ENCODE results near the gene JARID2.

JARID2 gene

DNA sequence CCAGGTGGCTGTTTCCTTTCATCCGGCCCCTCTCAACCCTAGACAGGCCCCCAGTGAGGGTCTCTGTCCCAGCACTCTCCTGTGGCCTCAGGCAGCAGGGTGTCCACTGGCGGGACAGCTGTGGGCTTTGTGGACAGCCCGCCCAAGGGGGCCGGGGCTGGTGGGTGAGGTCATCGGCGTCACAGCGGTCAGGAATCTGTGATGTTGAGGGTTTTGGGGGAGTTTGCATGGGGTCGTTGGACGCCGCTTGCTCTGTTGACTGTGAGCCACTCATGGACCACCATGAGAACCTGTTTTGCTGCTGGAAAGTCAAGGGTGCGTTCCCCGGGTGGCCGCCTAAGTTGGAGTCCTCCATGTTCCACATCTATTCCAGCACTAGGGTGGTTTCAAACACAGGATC lies 270.5 kb downstream of the JARID2 start:
- no peak overlapping the region for H3K27ac ChIP-seq (ENCODE audit: low read depth, low read length)
- H3K36me3 ChIP-seq (ENCODE audit: insufficient read depth, low read length): peaks cover 55% of the 10 kb centered on the region
- no peak overlapping the region for H3K4me3 ChIP-seq (ENCODE audit: low read depth in 1 of 2, low read length in 2 of 2)
- no peaks in the 10 kb centered on the region for H3K27me3 ChIP-seq (ENCODE audit: control insufficient read depth in 1 of 2, insufficient read depth in 2 of 2, low read length in 2 of 2)
- H3K9me3 ChIP-seq (ENCODE audit: low read length): no peaks in the 10 kb centered on the region
- H3K9ac ChIP-seq (ENCODE audit: low read length): no peak overlapping the region
- peaks cover 1% of the 10 kb centered on the region for H3K4me1 ChIP-seq (ENCODE audit: insufficient read depth, low read length)

DNA sequence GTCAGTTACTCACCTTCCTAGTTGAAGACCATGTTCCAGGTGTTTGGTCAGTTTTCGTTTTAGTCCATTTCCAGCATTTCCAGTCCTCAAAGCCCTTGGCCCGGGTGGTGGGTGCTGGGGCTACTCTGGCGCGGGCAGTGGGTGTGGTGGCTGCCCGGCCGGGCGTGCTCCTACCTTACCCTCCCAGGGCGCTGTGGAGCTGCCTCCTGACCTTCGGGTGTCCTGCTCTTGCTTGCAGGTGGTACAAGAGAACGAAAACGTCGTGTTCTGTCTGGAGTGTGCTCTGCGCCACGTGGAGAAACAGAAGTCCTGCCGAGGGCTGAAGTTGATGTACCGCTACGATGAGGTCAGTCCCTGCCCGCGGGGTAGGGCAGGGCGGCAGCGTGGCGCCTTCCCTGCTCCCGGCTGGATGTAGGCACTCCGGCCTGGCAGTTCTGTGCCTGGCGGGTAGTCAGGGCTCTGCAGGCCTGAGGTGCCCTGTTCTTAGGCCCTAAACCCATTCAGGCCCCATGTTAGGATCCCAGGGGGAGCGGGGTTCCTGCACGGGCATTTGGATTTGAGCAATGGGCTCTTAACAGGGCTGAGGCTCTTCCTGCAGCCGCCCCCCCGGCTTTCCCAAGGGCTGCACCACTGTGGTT lies 271.2 kb downstream of the JARID2 start:
- H3K4me1 ChIP-seq (ENCODE audit: insufficient read depth, low read length): peaks cover 8% of the 10 kb centered on the region
- H3K4me3 ChIP-seq (ENCODE audit: low read depth in 1 of 2, low read length in 2 of 2): no peak overlapping the region
- H3K36me3 ChIP-seq (ENCODE audit: insufficient read depth, low read length): peaks cover 48% of the 10 kb centered on the region
- H3K27me3 ChIP-seq (ENCODE audit: control insufficient read depth in 1 of 2, insufficient read depth in 2 of 2, low read length in 2 of 2): no peaks in the 10 kb centered on the region
- H3K9ac ChIP-seq (ENCODE audit: low read length): no peak overlapping the region
- H3K9me3 ChIP-seq (ENCODE audit: low read length): no peaks in the 10 kb centered on the region
- no peak overlapping the region for H3K27ac ChIP-seq (ENCODE audit: low read depth, low read length)

DNA sequence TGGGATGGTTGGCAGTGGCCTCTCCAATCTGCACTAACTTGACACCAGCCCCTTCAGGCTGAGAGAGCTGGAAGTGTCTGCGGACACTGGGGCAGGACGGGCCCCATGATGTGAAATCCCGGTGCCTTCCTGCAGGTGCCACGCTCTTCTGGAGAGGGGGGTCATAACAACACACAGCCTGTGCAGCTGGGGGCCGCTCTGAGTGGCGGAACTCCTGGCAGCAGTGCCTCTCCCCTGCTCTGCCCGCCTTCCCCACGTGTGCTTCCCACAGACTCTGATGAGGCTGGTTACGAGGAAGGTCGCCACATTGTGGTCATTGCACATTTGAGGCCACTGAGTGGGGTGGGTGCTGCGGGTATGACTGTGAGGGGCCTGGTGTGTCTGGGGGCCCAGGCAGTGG lies 271.7 kb downstream of the JARID2 start:
- H3K36me3 ChIP-seq (ENCODE audit: insufficient read depth, low read length): peaks cover 44% of the 10 kb centered on the region

DNA sequence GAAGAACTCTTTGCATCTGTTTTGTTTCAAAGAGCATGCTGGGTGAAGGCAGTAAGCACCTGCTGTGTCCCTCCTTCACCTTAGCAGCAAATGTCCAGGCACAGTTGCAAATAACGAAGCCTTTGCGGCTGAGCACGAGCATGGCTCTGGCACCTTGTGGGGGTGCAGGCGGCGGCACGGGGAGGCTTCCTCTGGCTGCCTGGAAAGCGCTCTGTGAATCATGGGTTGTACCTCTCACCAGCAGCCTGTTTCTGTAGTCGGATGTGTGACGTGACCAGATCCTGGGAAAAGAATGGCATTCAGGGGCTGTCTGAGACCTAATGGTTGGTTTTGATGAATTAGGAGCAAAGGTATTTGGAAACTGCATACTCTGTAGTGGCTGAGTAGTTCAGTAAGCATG lies 272.2 kb downstream of the JARID2 start:
- Histone ChIP-seq H3K27ac (ENCODE audit: low read depth, low read length) (no peak overlapping the region), H3K36me3 (ENCODE audit: insufficient read depth, low read length) (peaks cover 44% of the 10 kb centered on the region), H3K9ac (ENCODE audit: low read length) (no peak overlapping the region), H3K4me3 (ENCODE audit: low read depth in 1 of 2, low read length in 2 of 2) (no peak overlapping the region), H3K9me3 (ENCODE audit: low read length) (no peaks in the 10 kb centered on the region), H3K27me3 (ENCODE audit: control insufficient read depth in 1 of 2, insufficient read depth in 2 of 2, low read length in 2 of 2) (no peaks in the 10 kb centered on the region), H3K4me1 (ENCODE audit: insufficient read depth, low read length) (peaks cover 13% of the 10 kb centered on the region)

More for the DNA sequence above, 271.7 kb downstream of the JARID2 start:
- peaks cover 13% of the 10 kb centered on the region for H3K4me1 ChIP-seq (ENCODE audit: insufficient read depth, low read length)
- no peak overlapping the region for H3K4me3 ChIP-seq (ENCODE audit: low read depth in 1 of 2, low read length in 2 of 2)
- H3K27ac ChIP-seq (ENCODE audit: low read depth, low read length): no peak overlapping the region
- H3K9me3 ChIP-seq (ENCODE audit: low read length): no peaks in the 10 kb centered on the region
- H3K27me3 ChIP-seq (ENCODE audit: control insufficient read depth in 1 of 2, insufficient read depth in 2 of 2, low read length in 2 of 2): no peaks in the 10 kb centered on the region
- no peak overlapping the region for H3K9ac ChIP-seq (ENCODE audit: low read length)

DNA sequence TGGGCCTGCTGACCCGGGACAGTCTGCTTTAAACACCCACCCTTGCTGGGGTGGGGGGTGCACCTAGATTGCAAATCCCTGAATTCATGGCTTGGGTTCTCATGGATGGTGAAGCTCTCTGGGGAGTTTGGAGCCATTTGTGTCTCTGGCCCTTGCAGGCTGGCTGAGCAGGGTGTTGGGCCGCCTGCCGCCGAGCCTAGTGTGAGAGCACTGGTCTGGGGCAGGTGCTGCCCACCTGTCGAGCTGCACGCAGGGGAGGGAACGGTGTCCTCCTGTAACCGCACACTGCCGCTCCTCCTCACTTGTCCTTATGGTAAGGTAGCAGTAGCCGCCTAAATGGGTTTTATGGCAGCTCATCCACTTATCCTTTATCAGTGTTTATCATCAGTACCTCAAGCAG lies 273.0 kb downstream of the JARID2 start:
- H3K27ac ChIP-seq (ENCODE audit: low read depth, low read length): no peak overlapping the region
- no peak overlapping the region for H3K4me3 ChIP-seq (ENCODE audit: low read depth in 1 of 2, low read length in 2 of 2)
- H3K9ac ChIP-seq (ENCODE audit: low read length): no peak overlapping the region
- H3K4me1 ChIP-seq (ENCODE audit: insufficient read depth, low read length): peaks cover 13% of the 10 kb centered on the region
- H3K36me3 ChIP-seq (ENCODE audit: insufficient read depth, low read length): peaks cover 43% of the 10 kb centered on the region
- H3K9me3 ChIP-seq (ENCODE audit: low read length): no peaks in the 10 kb centered on the region
- H3K27me3 ChIP-seq (ENCODE audit: control insufficient read depth in 1 of 2, insufficient read depth in 2 of 2, low read length in 2 of 2): no peaks in the 10 kb centered on the region

DNA sequence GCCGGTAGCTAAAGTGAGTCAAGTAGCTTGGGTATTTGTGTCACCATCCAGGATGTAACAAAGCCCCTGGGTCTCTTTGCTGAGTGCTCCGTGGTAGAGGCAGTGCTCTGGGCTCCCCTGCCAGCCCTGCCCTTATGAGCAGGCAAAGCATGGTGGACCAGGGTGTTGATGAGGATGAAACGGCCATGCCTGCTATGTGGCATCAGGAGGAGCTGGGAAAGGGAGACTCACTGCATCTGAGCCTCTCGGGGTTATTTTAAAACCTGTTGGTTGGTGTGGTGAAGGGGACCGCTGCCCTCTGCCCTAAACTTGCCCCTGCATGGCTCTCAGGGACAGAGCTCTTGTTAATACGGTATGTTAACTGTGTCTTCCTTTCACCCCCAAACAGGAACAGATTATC lies 273.8 kb downstream of the JARID2 start:
- H3K27me3 ChIP-seq (ENCODE audit: control insufficient read depth in 1 of 2, insufficient read depth in 2 of 2, low read length in 2 of 2): no peaks in the 10 kb centered on the region

DNA sequence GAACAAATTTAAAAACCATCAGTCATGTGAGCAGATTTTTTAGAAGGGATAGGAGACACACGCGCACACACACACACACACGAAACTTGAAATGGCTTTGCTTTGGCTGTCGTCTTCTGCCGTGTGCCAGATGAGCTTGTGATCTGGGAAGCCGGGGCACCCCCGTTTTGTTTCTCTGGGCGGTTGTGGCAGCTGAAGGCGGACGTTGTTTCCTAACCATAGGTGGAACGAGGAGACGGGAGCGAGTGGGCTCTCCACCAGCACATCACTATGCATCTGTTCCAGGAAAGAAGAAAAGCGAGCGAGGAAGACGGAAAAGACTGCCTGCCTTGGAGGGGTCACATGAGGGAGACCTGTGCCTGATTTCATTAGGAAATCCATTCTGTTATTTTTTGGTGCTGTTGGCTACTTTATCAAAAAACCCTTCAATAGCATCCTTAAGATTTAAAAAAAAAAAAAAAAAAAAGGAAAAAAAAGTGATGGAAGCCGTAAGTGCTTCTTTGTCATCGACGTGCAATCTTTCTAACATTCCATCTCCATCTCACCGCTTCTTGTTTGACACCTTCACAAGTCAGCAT lies 274.8 kb downstream of the JARID2 start:
- Histone ChIP-seq H3K27me3 (ENCODE audit: control insufficient read depth in 1 of 2, insufficient read depth in 2 of 2, low read length in 2 of 2) (no peaks in the 10 kb centered on the region), H3K4me1 (ENCODE audit: insufficient read depth, low read length) (peaks cover 13% of the 10 kb centered on the region), H3K9me3 (ENCODE audit: low read length) (no peaks in the 10 kb centered on the region), H3K36me3 (ENCODE audit: insufficient read depth, low read length) (peaks cover 36% of the 10 kb centered on the region), H3K9ac (ENCODE audit: low read length) (no peak overlapping the region), H3K4me3 (ENCODE audit: low read depth in 1 of 2, low read length in 2 of 2) (no peak overlapping the region), H3K27ac (ENCODE audit: low read depth, low read length) (no peak overlapping the region)

More for the DNA sequence above, 273.8 kb downstream of the JARID2 start:
- H3K27ac ChIP-seq (ENCODE audit: low read depth, low read length): no peak overlapping the region
- peaks cover 13% of the 10 kb centered on the region for H3K4me1 ChIP-seq (ENCODE audit: insufficient read depth, low read length)
- H3K9me3 ChIP-seq (ENCODE audit: low read length): no peaks in the 10 kb centered on the region
- H3K9ac ChIP-seq (ENCODE audit: low read length): no peak overlapping the region
- H3K4me3 ChIP-seq (ENCODE audit: low read depth in 1 of 2, low read length in 2 of 2): no peak overlapping the region
- H3K36me3 ChIP-seq (ENCODE audit: insufficient read depth, low read length): peaks cover 43% of the 10 kb centered on the region

DNA sequence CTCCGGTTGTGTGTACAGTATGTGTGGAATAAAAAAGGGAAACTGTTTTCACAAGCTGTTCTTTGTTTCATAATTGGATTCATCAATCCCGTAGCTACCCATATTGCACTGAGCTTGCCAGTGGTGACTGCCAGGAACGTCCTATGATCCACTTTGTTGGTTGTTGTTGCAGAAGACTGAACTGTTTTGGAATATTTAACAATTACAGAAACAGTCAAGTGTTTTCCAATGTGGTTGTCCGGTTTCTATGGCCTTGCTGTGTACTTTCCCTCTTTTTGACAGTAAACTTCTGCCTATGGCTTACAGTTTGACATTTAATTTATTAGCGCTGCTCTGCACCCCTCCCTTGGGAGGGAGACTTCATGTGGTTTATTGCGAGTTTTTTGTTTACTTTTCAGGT lies 275.7 kb downstream of the JARID2 start:
- no peak overlapping the region for H3K27ac ChIP-seq (ENCODE audit: low read depth, low read length)
- no peak overlapping the region for H3K4me3 ChIP-seq (ENCODE audit: low read depth in 1 of 2, low read length in 2 of 2)
- H3K27me3 ChIP-seq (ENCODE audit: control insufficient read depth in 1 of 2, insufficient read depth in 2 of 2, low read length in 2 of 2): no peaks in the 10 kb centered on the region
- peaks cover 13% of the 10 kb centered on the region for H3K4me1 ChIP-seq (ENCODE audit: insufficient read depth, low read length)
- H3K9ac ChIP-seq (ENCODE audit: low read length): no peak overlapping the region
- no peaks in the 10 kb centered on the region for H3K9me3 ChIP-seq (ENCODE audit: low read length)
- H3K36me3 ChIP-seq (ENCODE audit: insufficient read depth, low read length): peaks cover 36% of the 10 kb centered on the region

DNA sequence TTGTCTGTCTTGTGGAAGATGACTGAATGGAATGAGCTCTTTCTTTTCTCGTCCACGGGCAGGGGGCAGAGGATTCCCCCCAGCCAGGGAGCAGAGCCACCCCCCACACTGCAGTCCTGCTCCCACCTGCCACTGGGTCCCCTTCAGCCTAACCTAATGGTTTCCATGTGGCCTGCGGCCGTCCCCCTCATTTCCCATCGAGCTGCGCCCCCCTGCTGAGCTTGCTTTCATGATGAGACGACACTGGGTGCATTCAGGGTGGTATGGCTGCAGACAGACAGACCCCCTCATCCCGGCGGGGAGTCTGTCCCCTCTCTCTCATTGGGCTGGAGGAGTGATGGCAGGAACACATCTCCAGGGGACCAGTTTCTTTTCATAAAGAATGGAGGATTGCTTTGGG lies 276.2 kb downstream of the JARID2 start:
- Histone ChIP-seq H3K9ac (ENCODE audit: low read length) (no peak overlapping the region), H3K4me1 (ENCODE audit: insufficient read depth, low read length) (peaks cover 13% of the 10 kb centered on the region), H3K27ac (ENCODE audit: low read depth, low read length) (no peak overlapping the region), H3K36me3 (ENCODE audit: insufficient read depth, low read length) (peaks cover 36% of the 10 kb centered on the region), H3K9me3 (ENCODE audit: low read length) (no peaks in the 10 kb centered on the region), H3K4me3 (ENCODE audit: low read depth in 1 of 2, low read length in 2 of 2) (no peak overlapping the region), H3K27me3 (ENCODE audit: control insufficient read depth in 1 of 2, insufficient read depth in 2 of 2, low read length in 2 of 2) (no peaks in the 10 kb centered on the region)

DNA sequence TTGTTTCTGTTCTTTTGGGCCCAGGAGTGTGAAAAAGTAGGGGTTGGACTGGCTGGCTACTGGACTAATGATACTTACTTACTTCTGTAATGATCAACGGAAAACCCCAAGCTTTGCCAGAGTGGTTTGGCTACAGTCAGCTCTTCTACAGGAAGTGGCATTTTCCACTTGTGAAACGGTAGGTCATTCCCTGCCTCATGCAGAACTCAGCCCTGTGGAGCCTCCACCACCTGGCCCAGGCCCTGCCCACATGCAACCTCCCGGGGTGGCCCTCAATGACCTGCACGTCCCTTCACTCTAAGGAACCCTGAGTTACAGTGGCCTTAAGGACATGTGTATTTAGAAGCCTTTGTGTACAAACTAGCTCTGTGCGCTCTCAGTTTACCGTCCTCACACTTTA lies 276.6 kb downstream of the JARID2 start:
- no peaks in the 10 kb centered on the region for H3K27me3 ChIP-seq (ENCODE audit: control insufficient read depth in 1 of 2, insufficient read depth in 2 of 2, low read length in 2 of 2)
- H3K4me1 ChIP-seq (ENCODE audit: insufficient read depth, low read length): peaks cover 13% of the 10 kb centered on the region
- H3K36me3 ChIP-seq (ENCODE audit: insufficient read depth, low read length): peaks cover 33% of the 10 kb centered on the region
- no peak overlapping the region for H3K4me3 ChIP-seq (ENCODE audit: low read depth in 1 of 2, low read length in 2 of 2)
- no peak overlapping the region for H3K9ac ChIP-seq (ENCODE audit: low read length)
- H3K27ac ChIP-seq (ENCODE audit: low read depth, low read length): no peak overlapping the region
- no peaks in the 10 kb centered on the region for H3K9me3 ChIP-seq (ENCODE audit: low read length)

DNA sequence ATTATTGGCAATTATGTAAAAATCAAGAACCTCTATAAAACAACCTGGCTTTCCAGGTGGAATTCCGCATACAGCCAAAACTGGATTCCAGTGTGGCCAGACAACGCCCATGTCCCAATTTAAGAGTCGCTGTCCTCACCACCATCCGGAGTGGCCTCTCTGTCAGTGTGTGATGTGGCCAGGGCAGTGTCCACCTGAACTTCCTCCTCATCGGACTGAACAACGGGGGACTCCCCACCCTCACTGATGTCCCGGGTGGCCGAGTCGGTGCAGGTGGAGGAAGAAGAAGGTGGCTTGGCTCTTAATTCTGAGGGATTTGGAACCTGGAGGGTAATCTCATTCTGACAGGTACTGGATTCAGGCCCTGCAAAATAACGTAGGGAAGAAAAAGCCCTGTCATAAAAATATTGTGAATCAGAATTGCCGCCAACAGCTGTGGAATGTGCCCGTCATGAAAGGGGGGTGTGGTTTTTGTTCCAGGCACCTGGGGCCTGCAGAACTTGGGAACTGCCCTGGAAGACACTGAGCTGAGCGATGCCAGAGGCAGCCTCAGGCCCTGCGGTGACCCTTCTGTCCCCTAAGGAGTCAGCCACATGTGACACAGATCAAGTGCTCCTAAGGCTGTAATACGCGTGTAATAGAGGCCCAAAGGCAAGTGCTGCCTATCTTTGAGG lies 277.1 kb downstream of the JARID2 start:
- Histone ChIP-seq H3K4me3 (ENCODE audit: low read depth in 1 of 2, low read length in 2 of 2) (no peak overlapping the region), H3K9ac (ENCODE audit: low read length) (no peak overlapping the region), H3K27ac (ENCODE audit: low read depth, low read length) (no peak overlapping the region), H3K27me3 (ENCODE audit: control insufficient read depth in 1 of 2, insufficient read depth in 2 of 2, low read length in 2 of 2) (no peaks in the 10 kb centered on the region), H3K4me1 (ENCODE audit: insufficient read depth, low read length) (peaks cover 13% of the 10 kb centered on the region), H3K9me3 (ENCODE audit: low read length) (no peaks in the 10 kb centered on the region), H3K36me3 (ENCODE audit: insufficient read depth, low read length) (peaks cover 28% of the 10 kb centered on the region)
